Right lobe of liver (tissue), 6 donors: ENCODE results near the gene TOMM40L. TPM values are rescaled to one million over a fixed set of nuclear protein-coding genes. Genes with fewer than 3 reads are reported as not detected.

Experiments
- ATAC-seq, 4 donors: fragments of 200-7000 bp; cut with Tn5 transposase; one replicate each; pipeline ENCODE4 v1.9.1; 2020; ENCODE audit warnings: mild to moderate bottlenecking in 4 of 4, moderate library complexity in 4 of 4
- DNase-seq, 3 donors: peaks; one replicate each; pipeline ENCODE4 v3.0.0-alpha.2; 2020
- H3K27ac ChIP-seq, 3 donors: fragments of 200-600 bp; one replicate each; pipeline ENCODE4 v1.8.0; 2022
- H3K27me3 ChIP-seq, 2 donors: fragments of 200-600 bp; one replicate each; pipeline ENCODE4 v1.8.0; 2022
- H3K36me3 ChIP-seq, 4 donors: fragments of 200-600 bp; sonication (generic) in 1 of 4; one replicate each; pipeline versions ENCODE4 v1.5.1 to v1.8.0; 2017 to 2022; ENCODE audit warnings: control low read depth in 1 of 4
- H3K4me1 ChIP-seq, 4 donors: fragments of 200-600 bp; sonication (generic) in 1 of 4; one replicate each; pipeline versions ENCODE4 v1.5.1 to v1.8.0; 2017 to 2022; ENCODE audit warnings: control low read depth in 1 of 4
- H3K4me3 ChIP-seq, 3 donors: fragments of 200-600 bp; one replicate each; pipeline ENCODE4 v1.8.0; 2022
- H3K9me3 ChIP-seq, 4 donors: fragments of 200-600 bp; sonication (generic) in 1 of 4; one replicate each; pipeline versions ENCODE4 v1.5.1 to v1.8.0; 2017 to 2022; ENCODE audit warnings: control low read depth in 1 of 4
- POLR2A ChIP-seq: fragments of 450-650 bp; IDR thresholded peaks from one replicate; pipeline ENCODE4 v1.6.1; 2017; ENCODE audit warnings: antibody characterized with exemption, mild to moderate bottlenecking
- WGBS: methylation state at CpG from one replicate; pipeline ENCODE4 v1.1.6; 2018; ENCODE audit warnings: low coverage, low lambda C conversion rate; ENCODE audit not compliant: insufficient coverage; ENCODE audit errors: missing lambda C conversion rate; 5-methylcytosine and 5-hydroxymethylcytosine counted together
- intact Hi-C, 2 donors: fragments of 100-400 bp; cut with DNase I; formaldehyde crosslinking; loops; one replicate each; pipeline versions ENCODE4 v1.11.2 to v1.14.1; 2022
- microRNA-seq, 2 donors: library from miRNA; unstranded; fragments of <30 nt; microRNA quantifications; one replicate each; pipeline ENCODE4, GENCODE V29; 2019 to 2020
- total RNA-seq, 6 experiments: library from RNA; depleted of rRNA in 2 of 6; stranded (reverse); fragments of >200 nt in 2 of 6; fragmentation: NEBNext Ultra II Directional in 3 of 6; extraction: Animal tissue kit (Norgen Biotek cat#: 25700) in 3 of 6; gene quantifications; one replicate each; pipeline versions ENCODE4 v1.1.0 to v1.2.4, GENCODE V29; 2016 to 2023
- TF ChIP-seq, protein P1 (sequence below), 4 donors: fragments of 200-600 bp in 3 of 4; fragments of 450-650 bp in 1 of 4; IDR thresholded peaks; one replicate each; pipeline versions ENCODE4 v1.5.1 to v1.8.0; 2016 to 2022; ENCODE audit warnings: antibody characterized with exemption in 4 of 4, mild to moderate bottlenecking in 2 of 4
- donor health status: DM: no; HTN: yes; CAD: no.
- donor health status: DM: no; HTN: no; CAD: no.
- donor health status: DM: no; HTN: no; CAD: no.
- donor health status: DM: no; HTN: yes; CAD: no.
- donor health status: DM: no; HTN: yes; CAD: no.

Gene TOMM40L
- total RNA-seq, 6 experiments from 2014 or later: 4.3 to 18.5 (median 8.1) TPM

DNA sequence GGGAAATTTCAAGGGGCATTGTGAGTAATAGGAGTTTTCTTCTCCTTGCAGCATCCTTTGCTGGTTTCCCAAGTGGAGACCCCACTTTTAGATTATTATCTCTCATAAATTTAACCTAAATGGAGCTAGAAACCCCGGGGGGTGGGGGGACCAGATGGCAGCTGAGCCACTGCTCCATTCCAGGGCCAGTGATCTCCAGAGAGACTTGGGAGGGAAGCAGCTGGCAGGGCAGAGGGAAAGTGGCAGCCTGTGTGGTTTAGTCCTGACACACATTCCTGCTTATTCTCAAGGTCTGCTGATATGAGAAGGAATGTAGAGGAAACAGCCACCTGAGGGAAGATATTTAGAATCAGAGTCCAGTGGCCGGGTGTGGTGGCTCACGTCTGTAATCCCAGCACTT lies 49.0 kb downstream of the TOMM40L start:
- Histone ChIP-seq H3K27me3 (no peaks in the 10 kb centered on the region), H3K4me3 (no peak overlapping the region), H3K4me1 (no peaks in the 10 kb centered on the region), H3K36me3 (no peaks in the 10 kb centered on the region), H3K9me3 (no peaks in the 10 kb centered on the region), H3K27ac (no peak overlapping the region)
- 93% methylated on average over 2 of the region's 3 CpGs for WGBS
- TF ChIP-seq POLR2A: no peak
- TF ChIP-seq, protein P1, sequence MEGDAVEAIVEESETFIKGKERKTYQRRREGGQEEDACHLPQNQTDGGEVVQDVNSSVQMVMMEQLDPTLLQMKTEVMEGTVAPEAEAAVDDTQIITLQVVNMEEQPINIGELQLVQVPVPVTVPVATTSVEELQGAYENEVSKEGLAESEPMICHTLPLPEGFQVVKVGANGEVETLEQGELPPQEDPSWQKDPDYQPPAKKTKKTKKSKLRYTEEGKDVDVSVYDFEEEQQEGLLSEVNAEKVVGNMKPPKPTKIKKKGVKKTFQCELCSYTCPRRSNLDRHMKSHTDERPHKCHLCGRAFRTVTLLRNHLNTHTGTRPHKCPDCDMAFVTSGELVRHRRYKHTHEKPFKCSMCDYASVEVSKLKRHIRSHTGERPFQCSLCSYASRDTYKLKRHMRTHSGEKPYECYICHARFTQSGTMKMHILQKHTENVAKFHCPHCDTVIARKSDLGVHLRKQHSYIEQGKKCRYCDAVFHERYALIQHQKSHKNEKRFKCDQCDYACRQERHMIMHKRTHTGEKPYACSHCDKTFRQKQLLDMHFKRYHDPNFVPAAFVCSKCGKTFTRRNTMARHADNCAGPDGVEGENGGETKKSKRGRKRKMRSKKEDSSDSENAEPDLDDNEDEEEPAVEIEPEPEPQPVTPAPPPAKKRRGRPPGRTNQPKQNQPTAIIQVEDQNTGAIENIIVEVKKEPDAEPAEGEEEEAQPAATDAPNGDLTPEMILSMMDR (IDR thresholded peaks at IDR 0.05): no peak
- ATAC-seq (no peak), DNase-seq (no peak)
- intact Hi-C loops: no loop called here

Small RNAs within 50 kb of the gene (microRNA-seq; reads per million reads assigned to microRNA genes)
- 0.58 to 1.9 reads per million in 2 donors for gene MIR5187

Other genes starting within 250 kb of the TOMM40L start
- 100 to 1,000 TPM in 1 of 6 experiments, 10 to 100 TPM in 5; 48.3 to 119 (median 65.3) TPM for gene F11R, start 204.9 kb upstream of the TOMM40L start, total RNA-seq
- 10 to 100 TPM; 16.3 to 60.8 (median 28.3) TPM for gene TSTD1, start 187.1 kb upstream of the TOMM40L start, total RNA-seq
- 10 to 100 TPM; 25.5 to 34.3 (median 28.1) TPM for gene USF1, start 180.1 kb upstream of the TOMM40L start, total RNA-seq
- gene ARHGAP30, start 156.2 kb upstream of the TOMM40L start, total RNA-seq: 1 to 10 TPM; 2.8 to 7.4 (median 3.6) TPM
- not detected for gene NECTIN4, start 136.5 kb upstream of the TOMM40L start, total RNA-seq
- gene KLHDC9, start 127.7 kb upstream of the TOMM40L start, total RNA-seq: 1 to 10 TPM; 1.4 to 6.8 (median 2.9) TPM
- gene PFDN2, start 108.0 kb upstream of the TOMM40L start, total RNA-seq: 10 to 100 TPM; 16.6 to 37.5 (median 25.8) TPM
- 10 to 100 TPM; 36.9 to 67.8 (median 45.8) TPM for gene NIT1, start 108.0 kb upstream of the TOMM40L start, total RNA-seq
- 10 to 100 TPM; 13.8 to 22.0 (median 16.6) TPM for gene DEDD, start 93.4 kb upstream of the TOMM40L start, total RNA-seq
- gene UFC1, start 72.1 kb upstream of the TOMM40L start, total RNA-seq: 10 to 100 TPM; 24.6 to 37.7 (median 35.3) TPM
- 10 to 100 TPM in 1 of 6 experiments, 1 to 10 TPM in 5; 6.9 to 11.1 (median 8.8) TPM for gene USP21, start 66.6 kb upstream of the TOMM40L start, total RNA-seq
- gene PPOX, start 59.6 kb upstream of the TOMM40L start, total RNA-seq: 10 to 100 TPM in 1 of 6 experiments, 1 to 10 TPM in 5; 7.6 to 14.3 (median 9.5) TPM
- gene B4GALT3, start 48.6 kb upstream of the TOMM40L start, total RNA-seq: 10 to 100 TPM; 10.9 to 21.1 (median 13.1) TPM
- 10 to 100 TPM in 1 of 6 experiments, 1 to 10 TPM in 3, under 1 TPM in 2; 0.29 to 11.0 (median 2.1) TPM for gene ADAMTS4, start 27.0 kb upstream of the TOMM40L start, total RNA-seq
- 100 to 1,000 TPM in 5 of 6 experiments, 10 to 100 TPM in 1; 91.1 to 157 (median 107) TPM for gene NDUFS2, start 23.7 kb upstream of the TOMM40L start, total RNA-seq
- gene FCER1G, start 10.8 kb upstream of the TOMM40L start, total RNA-seq: 10 to 100 TPM; 11.5 to 54.0 (median 19.0) TPM
- gene APOA2, start 2.4 kb upstream of the TOMM40L start, total RNA-seq: over 10,000 TPM in 2 of 6 experiments, 1,000 to 10,000 TPM in 4; 3,802 to 16,527 (median 7,524) TPM
- 100 to 1,000 TPM in 3 of 6 experiments, 10 to 100 TPM in 3; 24.1 to 169 (median 85.7) TPM for gene NR1I3, start 12.1 kb downstream of the TOMM40L start, total RNA-seq
- gene PCP4L1, start 32.7 kb downstream of the TOMM40L start, total RNA-seq: 1 to 10 TPM; 1.3 to 6.0 (median 2.9) TPM
- 10 to 100 TPM in 1 of 6 experiments, 1 to 10 TPM in 5; 2.1 to 14.3 (median 6.5) TPM for gene MPZ, start 83.9 kb downstream of the TOMM40L start, total RNA-seq
- 100 to 1,000 TPM; 167 to 282 (median 235) TPM for gene SDHC, start 88.3 kb downstream of the TOMM40L start, total RNA-seq
- not detected for gene CFAP126, start 141.8 kb downstream of the TOMM40L start, total RNA-seq